H9 (cell line): Measurements from ENCODE around the gene LILRA6. TPM values are rescaled to one million over a fixed set of nuclear protein-coding genes. Genes with fewer than 3 reads are reported as not detected.
A peak's percentile ranks its signal among the peaks of the same experiment; 100 is the strongest.

Source experiments
- DNase-seq: peaks from one replicate; pipeline ENCODE4 v3.0.0-alpha.2; 2017
- H2AFZ ChIP-seq: one replicate; pipeline ENCODE4 v1.6.1; 2013; ENCODE audit warnings: mild to moderate bottlenecking, low read length, control low read depth, moderate library complexity
- H2AK5ac ChIP-seq: 2 replicates; pipeline ENCODE4 v1.6.1; 2013; ENCODE audit warnings: low read length, control low read depth, mixed read lengths; ENCODE audit not compliant: insufficient read length
- H2BK120ac ChIP-seq: one replicate; pipeline ENCODE4 v1.6.1; 2013; ENCODE audit warnings: low read depth, mild to moderate bottlenecking, low read length, control low read depth, inconsistent platforms; ENCODE audit not compliant: poor library complexity, severe bottlenecking
- H2BK12ac ChIP-seq: 2 replicates; pipeline ENCODE4 v1.6.1; 2013; ENCODE audit warnings: low read length, control low read depth, mixed read lengths, low read depth; ENCODE audit not compliant: insufficient read length
- H2BK15ac ChIP-seq: 2 replicates; pipeline ENCODE4 v1.6.1; 2013; ENCODE audit warnings: low read depth, low read length, control low read depth
- H2BK20ac ChIP-seq: one replicate; pipeline ENCODE4 v1.6.1; 2013; ENCODE audit warnings: low read depth, mild to moderate bottlenecking, low read length, control low read depth, inconsistent platforms; ENCODE audit not compliant: poor library complexity, severe bottlenecking
- H2BK5ac ChIP-seq: 2 replicates; pipeline ENCODE4 v1.6.1; 2013; ENCODE audit warnings: low read length, control low read depth, mixed read lengths; ENCODE audit not compliant: insufficient read length
- H3K14ac ChIP-seq: 2 replicates; pipeline ENCODE4 v1.6.1; 2013; ENCODE audit warnings: low read length, control low read depth; ENCODE audit not compliant: insufficient read depth
- H3K18ac ChIP-seq: 2 replicates; pipeline ENCODE4 v1.6.1; 2013; ENCODE audit warnings: low read depth, mild to moderate bottlenecking, mixed read lengths, low read length, control low read depth; ENCODE audit not compliant: insufficient read length
- H3K23ac ChIP-seq: 2 replicates; pipeline ENCODE4 v1.6.1; 2013; ENCODE audit warnings: low read length, control low read depth, mixed read lengths, low read depth; ENCODE audit not compliant: insufficient read length
- H3K23me2 ChIP-seq: 2 replicates; pipeline ENCODE4 v1.6.1; 2013; ENCODE audit warnings: low read depth, mild to moderate bottlenecking, mixed read lengths, low read length, control low read depth; ENCODE audit not compliant: insufficient read length, poor library complexity, severe bottlenecking
- H3K27ac ChIP-seq: 2 replicates; pipeline ENCODE4 v1.5.1; 2013; ENCODE audit warnings: low read length, control low read depth, mixed read lengths, low read depth; ENCODE audit not compliant: insufficient read length
- H3K27me3 ChIP-seq: 2 replicates; pipeline ENCODE4 v1.6.1; 2013; ENCODE audit warnings: low read length, control low read depth, inconsistent platforms; ENCODE audit not compliant: insufficient read depth
- H3K4ac ChIP-seq: 2 replicates; pipeline ENCODE4 v1.6.1; 2013; ENCODE audit warnings: low read depth, mild to moderate bottlenecking, control low read depth, inconsistent platforms, low read length, moderate library complexity
- H3K4me1 ChIP-seq: 2 replicates; pipeline ENCODE4 v1.6.1; 2013; ENCODE audit warnings: low read length, control low read depth, inconsistent platforms; ENCODE audit not compliant: insufficient read depth
- H3K4me2 ChIP-seq: 2 replicates; pipeline ENCODE4 v1.6.1; 2013; ENCODE audit warnings: low read length, control low read depth, mixed read lengths; ENCODE audit not compliant: insufficient read length, insufficient read depth
- H3K56ac ChIP-seq: 2 replicates; pipeline ENCODE4 v1.6.1; 2013; ENCODE audit warnings: low read depth, mild to moderate bottlenecking, mixed read lengths, low read length, control low read depth; ENCODE audit not compliant: insufficient read length
- H3K79me1 ChIP-seq: 2 replicates; pipeline ENCODE4 v1.6.1; 2013; ENCODE audit warnings: low read depth, mild to moderate bottlenecking, moderate library complexity, low read length, control low read depth, inconsistent platforms; ENCODE audit not compliant: insufficient read depth, poor library complexity, severe bottlenecking
- H3K79me2 ChIP-seq: 2 replicates; pipeline ENCODE4 v1.6.1; 2013; ENCODE audit warnings: low read length, control low read depth, inconsistent platforms; ENCODE audit not compliant: insufficient read depth
- H3K9ac ChIP-seq: 2 replicates; pipeline ENCODE4 v1.6.1; 2013; ENCODE audit warnings: low read length, control low read depth, mixed read lengths; ENCODE audit not compliant: insufficient read length; ENCODE audit errors: extremely low read depth
- H3K9me3 ChIP-seq: one replicate; pipeline ENCODE4 v1.6.1; 2013; ENCODE audit warnings: low read depth, low read length, inconsistent platforms; ENCODE audit not compliant: control insufficient read depth
- H3T11ph ChIP-seq: one replicate; pipeline ENCODE4 v1.6.1; 2013; ENCODE audit warnings: mild to moderate bottlenecking, low read length, control low read depth, inconsistent platforms
- H4K20me1 ChIP-seq: one replicate; pipeline ENCODE4 v1.6.1; 2013; ENCODE audit not compliant: control insufficient read depth, insufficient read length, insufficient read depth
- H4K5ac ChIP-seq: 2 replicates; pipeline ENCODE4 v1.6.1; 2013; ENCODE audit warnings: low read depth, mild to moderate bottlenecking, mixed read lengths, low read length, control low read depth; ENCODE audit not compliant: insufficient read length
- H4K8ac ChIP-seq: replicated peaks from 2 replicates; pipeline ENCODE4 v1.6.1; 2013; ENCODE audit warnings: low read length, control low read depth, mixed read lengths, low read depth; ENCODE audit not compliant: insufficient read length
- H4K91ac ChIP-seq: 2 replicates; pipeline ENCODE4 v1.6.1; 2013; ENCODE audit warnings: low read depth, mild to moderate bottlenecking, moderate library complexity, mixed read lengths, low read length, control low read depth; ENCODE audit not compliant: insufficient read length
- H3K27ac Mint-ChIP-seq, 3 experiments: 2 replicates in 2 of 3; 3 replicates in 1 of 3; pipeline ENCODE4 v1.8.0; 2020 to 2021; ENCODE audit warnings: mixed read lengths in 3 of 3, mild to moderate bottlenecking in 1 of 3, moderate library complexity in 1 of 3
- H3K27me3 Mint-ChIP-seq: 2 replicates; pipeline ENCODE4 v1.8.0; 2021; ENCODE audit warnings: low read depth, mild to moderate bottlenecking, moderate library complexity, mixed read lengths
- H3K36me3 Mint-ChIP-seq, 3 experiments: 2 replicates in 2 of 3; 3 replicates in 1 of 3; pipeline ENCODE4 v1.8.0; 2020 to 2021; ENCODE audit warnings: low read depth in 3 of 3, mixed read lengths in 3 of 3; ENCODE audit not compliant: insufficient read depth in 1 of 3
- H3K4me1 Mint-ChIP-seq, 2 experiments: 2 replicates each; pipeline ENCODE4 v1.8.0; 2020; ENCODE audit warnings: mixed read lengths in 2 of 2
- H3K4me3 Mint-ChIP-seq, 2 experiments: 2 replicates in 1 of 2; 3 replicates in 1 of 2; pipeline ENCODE4 v1.8.0; 2020 to 2021; ENCODE audit warnings: mild to moderate bottlenecking in 2 of 2, mixed read lengths in 2 of 2, moderate library complexity in 1 of 2
- H3K9me3 Mint-ChIP-seq, 2 experiments: 2 replicates in 1 of 2; 3 replicates in 1 of 2; pipeline ENCODE4 v1.8.0; 2020; ENCODE audit warnings: mild to moderate bottlenecking in 2 of 2, mixed read lengths in 2 of 2, moderate library complexity in 1 of 2
- WGBS: extraction: QIAGEN DNeasy Blood & Tissue Kit; methylation state at CpG from one replicate; pipeline ENCODE4 v1.1.7; 2013; ENCODE audit warnings: missing lambda C conversion rate, low lambda C conversion rate, mixed read lengths; ENCODE audit not compliant: insufficient read length; ENCODE audit errors: extremely low coverage; 5-methylcytosine and 5-hydroxymethylcytosine counted together
- total RNA-seq: library from RNA; stranded (reverse); gene quantifications from 2 replicates; pipeline ENCODE4 v1.2.1, GENCODE V29; 2021
- TF ChIP-seq, protein P1 (sequence below): fragments of 200-600 bp; sonication (generic); conservative IDR thresholded peaks from 3 replicates; pipeline ENCODE4 v1.8.0; 2021; ENCODE audit warnings: antibody characterized with exemption, mild to moderate bottlenecking

The LILRA6 gene
- total RNA-seq, 1 experiment from 2014 or later, result not detected

DNA sequence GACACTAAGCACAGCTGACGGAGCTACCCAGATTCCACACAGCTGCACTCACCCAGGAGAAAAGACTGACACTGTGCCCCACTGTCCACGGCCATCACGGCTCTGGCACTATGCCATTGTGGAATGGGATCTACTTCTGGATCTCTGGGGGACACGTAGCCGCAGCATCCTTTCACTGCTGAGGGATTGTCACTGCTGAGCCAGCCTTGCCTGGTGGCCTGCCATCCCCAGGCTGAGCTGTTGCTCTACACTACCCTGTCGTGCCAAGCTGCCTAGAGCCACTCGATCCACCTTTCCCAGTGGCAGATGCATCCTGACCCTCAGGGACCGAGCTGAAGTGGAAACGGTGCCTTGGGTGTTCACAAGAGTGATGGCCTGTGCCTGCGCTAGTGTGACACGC is 19.5 kb upstream of the LILRA6 start:
- Mint-ChIP-seq H3K27ac (peak overlapping the region in 1 of 3 experiments; percentile 48; a peak in 1 of 7 replicates), H3K36me3 (no peaks in the 10 kb centered on the region), H3K27me3 (peaks cover 44% of the 10 kb centered on the region), H3K9me3 (peaks cover 0 to 29% of the 10 kb centered on the region in 2 experiments; a peak in 3 of 5 replicates), H3K4me1 (peaks cover 3 to 9% of the 10 kb centered on the region in 2 experiments; a peak in 2 of 4 replicates), H3K4me3 (no peak overlapping the region)
- Histone ChIP-seq H3K23ac (no peak overlapping the region), H3K4me1 (no peaks in the 10 kb centered on the region), H2BK120ac (no peak overlapping the region), H3K14ac (no peak overlapping the region; the same call in 1 of the 2 replicates), H3T11ph (no peak overlapping the region), H3K23me2 (no peaks in the 10 kb centered on the region), H2BK5ac (no peak overlapping the region), H3K56ac (no peak overlapping the region), H3K27ac (no peak overlapping the region), H2AFZ (no peak overlapping the region), H2BK12ac (no peak overlapping the region), H4K91ac (no peak overlapping the region), H2BK20ac (no peak overlapping the region), H3K4ac (no peak overlapping the region), H2AK5ac (no peak overlapping the region), H2BK15ac (no peak overlapping the region), H3K9ac (no peak overlapping the region), H4K8ac (no peak overlapping the region), H3K18ac (no peak overlapping the region), H3K4me2 (no peak overlapping the region), H3K79me2 (no peaks in the 10 kb centered on the region), H4K20me1 (no peaks in the 10 kb centered on the region), H3K9me3 (no peaks in the 10 kb centered on the region), H4K5ac (no peak overlapping the region), H3K27me3 (no peaks in the 10 kb centered on the region), H3K79me1 (no peaks in the 10 kb centered on the region)
- TF ChIP-seq, protein P1, sequence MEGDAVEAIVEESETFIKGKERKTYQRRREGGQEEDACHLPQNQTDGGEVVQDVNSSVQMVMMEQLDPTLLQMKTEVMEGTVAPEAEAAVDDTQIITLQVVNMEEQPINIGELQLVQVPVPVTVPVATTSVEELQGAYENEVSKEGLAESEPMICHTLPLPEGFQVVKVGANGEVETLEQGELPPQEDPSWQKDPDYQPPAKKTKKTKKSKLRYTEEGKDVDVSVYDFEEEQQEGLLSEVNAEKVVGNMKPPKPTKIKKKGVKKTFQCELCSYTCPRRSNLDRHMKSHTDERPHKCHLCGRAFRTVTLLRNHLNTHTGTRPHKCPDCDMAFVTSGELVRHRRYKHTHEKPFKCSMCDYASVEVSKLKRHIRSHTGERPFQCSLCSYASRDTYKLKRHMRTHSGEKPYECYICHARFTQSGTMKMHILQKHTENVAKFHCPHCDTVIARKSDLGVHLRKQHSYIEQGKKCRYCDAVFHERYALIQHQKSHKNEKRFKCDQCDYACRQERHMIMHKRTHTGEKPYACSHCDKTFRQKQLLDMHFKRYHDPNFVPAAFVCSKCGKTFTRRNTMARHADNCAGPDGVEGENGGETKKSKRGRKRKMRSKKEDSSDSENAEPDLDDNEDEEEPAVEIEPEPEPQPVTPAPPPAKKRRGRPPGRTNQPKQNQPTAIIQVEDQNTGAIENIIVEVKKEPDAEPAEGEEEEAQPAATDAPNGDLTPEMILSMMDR, result no peak
- DNase-seq, result no peak
- no CpG with 5 or more reads among the region's 11 CpGs for WGBS
